GM12878 (cell line): ENCODE measurements around the gene OR13C2. TPM values are rescaled to one million over a fixed set of nuclear protein-coding genes. Genes with fewer than 3 reads are reported as not detected.
"Not testable (repeated sequence)": the region's sequence is repeated elsewhere in the genome, so short reads cannot be mapped to it uniquely, and the experiment has no call there.

Experiments
- ATAC-seq: fragments of 200-7000 bp; cut with Tn5 transposase; 3 replicates; pipeline ENCODE4 v1.9.1; 2020; ENCODE audit warnings: mild to moderate bottlenecking, moderate library complexity
- BruUV-seq: library from RNA; stranded (reverse); fragments of 400-500 nt; replicated peaks from 2 replicates; lab custom pipeline; 2021; lab: Mats Ljungman, UMichigan
- CTCF ChIA-PET: fragments of 300-600 bp; sonication (Branson Sonifier 250); formaldehyde crosslinking; extraction: SDS; loops from one replicate; lab custom pipeline; 2021; ENCODE audit warnings: inconsistent platforms; lab: Yijun Ruan, JAX
- POLR2A ChIA-PET: fragments of 350-600 bp; formaldehyde crosslinking; extraction: SDS; loops from one replicate; lab custom pipeline; 2021; ENCODE audit warnings: inconsistent platforms; lab: Charles Lee
- RAD21 ChIA-PET: fragments of 300-600 bp; sonication (Branson Sonifier 250); formaldehyde crosslinking; loops from one replicate; lab custom pipeline; 2023; ENCODE audit warnings: antibody characterized with exemption; ENCODE audit not compliant: unreplicated experiment; lab: Charles Lee
- SMC1A ChIA-PET: fragments of 300-600 bp; sonication (Branson Sonifier 250); formaldehyde crosslinking; loops from one replicate; lab custom pipeline; 2023; ENCODE audit not compliant: unreplicated experiment, uncharacterized antibody; lab: Charles Lee
- DNase-seq: peaks from one replicate; pipeline ENCODE4 v3.0.0-alpha.2; 2011; ENCODE audit warnings: low read depth, low spot score
- FAIRE-seq: peaks from 3 replicates; lab custom pipeline; 2011; peaks lifted over from hg19 to GRCh38; lab: Jason Lieb, UNC
- H2AFZ ChIP-seq: 2 replicates; pipeline ENCODE4 v1.6.0; 2011; ENCODE audit warnings: low read depth, low read length, control low read depth; ENCODE audit not compliant: control insufficient read depth
- H3K27ac ChIP-seq: 2 replicates; pipeline ENCODE4 v1.5.1; 2011; ENCODE audit warnings: control low read depth; ENCODE audit not compliant: control insufficient read depth, insufficient read depth
- H3K27me3 ChIP-seq, 2 experiments: replicated peaks in 1 of 2; 2 replicates each; pipeline versions ENCODE4 v1.6.0 to v1.6.1; 2011; ENCODE audit warnings: low read length in 1 of 2; ENCODE audit not compliant: control insufficient read depth in 2 of 2, insufficient read depth in 2 of 2
- H3K36me3 ChIP-seq, 2 experiments: 2 replicates each; pipeline ENCODE4 v1.5.1; 2011; ENCODE audit warnings: low read length in 1 of 2; ENCODE audit not compliant: control insufficient read depth in 2 of 2, insufficient read depth in 2 of 2
- H3K4me1 ChIP-seq: 2 replicates; pipeline ENCODE4 v1.6.1; 2011; ENCODE audit warnings: mild to moderate bottlenecking, low read length, moderate library complexity, mixed read lengths; ENCODE audit not compliant: control insufficient read depth, insufficient read depth
- H3K4me2 ChIP-seq: 2 replicates; pipeline ENCODE4 v1.6.0; 2011; ENCODE audit warnings: control low read depth; ENCODE audit not compliant: control insufficient read depth, insufficient read depth
- H3K4me3 ChIP-seq: fragments of 200-600 bp; sonication (generic); 2 replicates; pipeline ENCODE4 v1.5.1; 2016
- H3K79me2 ChIP-seq: 2 replicates; pipeline ENCODE4 v1.6.0; 2011; ENCODE audit warnings: low read length; ENCODE audit not compliant: control insufficient read depth, insufficient read depth
- H3K9ac ChIP-seq: 2 replicates; pipeline ENCODE4 v1.8.0; 2011; ENCODE audit warnings: low read length, control low read depth, mixed read lengths; ENCODE audit not compliant: control insufficient read depth, insufficient read depth
- H3K9me3 ChIP-seq: replicated peaks from 3 replicates; pipeline ENCODE4 v1.5.1; 2011; ENCODE audit warnings: mild to moderate bottlenecking, low read length; ENCODE audit not compliant: control insufficient read depth, insufficient read depth
- H4K20me1 ChIP-seq: 2 replicates; pipeline ENCODE4 v1.6.0; 2011; ENCODE audit not compliant: control insufficient read depth, insufficient read depth
- BCL11A ChIP-seq: IDR thresholded peaks from 2 replicates; pipeline ENCODE4 v1.6.1; 2011; ENCODE audit warnings: low read depth, low read length
- BMI1 ChIP-seq: fragments of 450-650 bp; IDR thresholded peaks from 2 replicates; pipeline ENCODE4 v1.6.1; 2016; ENCODE audit warnings: mild to moderate bottlenecking, moderate library complexity, borderline replicate concordance
- CBX5 ChIP-seq: sonication (generic); IDR thresholded peaks from 2 replicates; pipeline ENCODE4 v1.6.1; 2016; ENCODE audit warnings: low read depth, moderate library complexity, mild to moderate bottlenecking, inconsistent platforms
- CHD4 ChIP-seq: fragments of 200-600 bp; sonication (generic); IDR thresholded peaks from 2 replicates; pipeline ENCODE4 v1.6.1; 2016; ENCODE audit warnings: mild to moderate bottlenecking
- DPF2 ChIP-seq: fragments of 450-650 bp; IDR thresholded peaks from 2 replicates; pipeline ENCODE4 v1.6.1; 2017; ENCODE audit warnings: mild to moderate bottlenecking
- E2F4 ChIP-seq: IDR thresholded peaks from 2 replicates; pipeline ENCODE4 v1.6.1; 2012; ENCODE audit warnings: low read depth, low read length, improper control_type of control experiment
- E2F8 ChIP-seq: fragments of 450-650 bp; IDR thresholded peaks from 2 replicates; pipeline ENCODE4 v1.6.1; 2018; ENCODE audit warnings: mild to moderate bottlenecking, low read depth, moderate library complexity; ENCODE audit not compliant: partially characterized antibody
- IKZF1 ChIP-seq: fragments of 450-650 bp; conservative IDR thresholded peaks from 2 replicates; pipeline ENCODE4 v1.6.1; 2017; ENCODE audit warnings: antibody characterized with exemption, mild to moderate bottlenecking
- JUNB ChIP-seq: IDR thresholded peaks from 2 replicates; pipeline ENCODE4 v1.6.1; 2016; ENCODE audit warnings: antibody characterized with exemption, mild to moderate bottlenecking
- MAX ChIP-seq: IDR thresholded peaks from 2 replicates; pipeline ENCODE4 v1.6.1; 2012; ENCODE audit warnings: low read depth, low read length, improper control_type of control experiment
- NFYB ChIP-seq: IDR thresholded peaks from 2 replicates; pipeline ENCODE4 v1.6.1; 2011; ENCODE audit warnings: low read depth, mild to moderate bottlenecking, low read length, improper control_type of control experiment, moderate library complexity; ENCODE audit not compliant: insufficient read depth
- POLR2AphosphoS5 ChIP-seq: IDR thresholded peaks from 2 replicates; pipeline ENCODE4 v1.6.1; 2011; ENCODE audit warnings: mild to moderate bottlenecking, low read length, inconsistent platforms
- RAD21 ChIP-seq: IDR thresholded peaks from 2 replicates; pipeline ENCODE4 v1.6.1; 2011; ENCODE audit warnings: mild to moderate bottlenecking, low read depth, low read length, moderate library complexity; ENCODE audit not compliant: insufficient read depth
- RAD51 ChIP-seq: fragments of 450-650 bp; IDR thresholded peaks from 2 replicates; pipeline ENCODE4 v1.6.1; 2016; ENCODE audit warnings: moderate library complexity, mild to moderate bottlenecking, inconsistent platforms
- ZBED1 ChIP-seq: IDR thresholded peaks from 2 replicates; pipeline ENCODE4 v1.6.1; 2016; ENCODE audit warnings: borderline replicate concordance
- WGBS: methylation state at CpG from one replicate; pipeline ENCODE4 v1.1.6; 2016; ENCODE audit warnings: low lambda C conversion rate; ENCODE audit not compliant: insufficient replicate concordance, insufficient coverage; ENCODE audit errors: missing lambda C conversion rate; 5-methylcytosine and 5-hydroxymethylcytosine counted together
- in situ Hi-C: fragments of 300-500 bp; cut with MboI; formaldehyde crosslinking; loops from 9 replicates; pipeline ENCODE4 v1.14.3; 2018; ENCODE audit warnings: mixed read lengths
- intact Hi-C: fragments of 100-400 bp; cut with micrococcal nuclease; formaldehyde crosslinking; loops from one replicate; pipeline ENCODE4 v1.14.2; 2022; ENCODE audit not compliant: unreplicated experiment
- polyA plus RNA-seq, 11 experiments: library from polyadenylated mRNA; depleted of rRNA in 4 of 11; unstranded in 6 of 11; stranded (reverse) in 5 of 11; fragments of >200 nt; fragmentation: Nextera tagmentation in 4 of 11; fragmentation: Illumina TruSeq in 1 of 11; extraction: Ambion mirVana in 4 of 11; extraction: Trizol in 1 of 11; gene quantifications; 1 replicate in 1 of 11; 2 replicates in 10 of 11; pipeline versions ENCODE4 v1.2.1 to v1.2.3, GENCODE V29; 2011 to 2016; ENCODE audit warnings: inconsistent platforms in 2 of 11, missing spikeins in 2 of 11, low read depth in 1 of 11
- total RNA-seq, 4 experiments: library from RNA; depleted of rRNA in 3 of 4; stranded (reverse); fragments of >200 nt in 3 of 4; fragmentation: Illumina TruSeq in 1 of 4; extraction: Trizol in 1 of 4; gene quantifications; 2 replicates each; pipeline versions ENCODE4 v1.2.1 to v1.2.3, GENCODE V29; 2013 to 2021

The OR13C2 gene
- total and polyA plus RNA-seq, 10 of the 15 experiments (the other 5 are each of a cell fraction or from before 2014, with no cell fraction given) = 0.11 TPM; not detected in 9

GRCh38 chr9:104604801-104605200 is 626 bp downstream of the OR13C2 start (continued):
- TF ChIP-seq BCL11A (0 out of 2 replicates have a peak, but pooled peaks have one; percentile 39), NFYB (no peak), DPF2 (peak; percentile 88), RAD51 (no peak), POLR2AphosphoS5 (no peak), BMI1 (no peak), CHD4 (no peak), MAX (no peak), ZBED1 (no peak), E2F4 (no peak), E2F8 (no peak), JUNB (peak; percentile 68), IKZF1 (peak; percentile 39; the same call in 1 of the 2 replicates), RAD21 (no peak), CBX5 (no peak)

- H4K20me1 ChIP-seq, H2AFZ ChIP-seq, SMC1A ChIA-PET, H3K9ac ChIP-seq, intact Hi-C loops, FAIRE-seq, H3K4me2 ChIP-seq, H3K36me3 ChIP-seq, H3K4me1 ChIP-seq, in situ Hi-C loops, H3K4me3 ChIP-seq, BruUV-seq, H3K79me2 ChIP-seq, H3K27me3 ChIP-seq, POLR2A ChIA-PET, CTCF ChIA-PET, RAD21 ChIA-PET, H3K27ac ChIP-seq, H3K9me3 ChIP-seq, DNase-seq, ATAC-seq: not testable (repeated sequence)
These were observed 6.1 kb downstream of the OR13C2 start, which contains the start of gene OR13C5 for GRCh38 chr9:104599313-104599712. Gene OR13C5, minus strand, starts transcription at chr9:104599413. Its CDS starts 0 bp downstream, at chr9:104599413.

- BruUV-seq, POLR2A ChIA-PET: not testable (repeated sequence)
These were observed 6.7 kb downstream of the OR13C2 start for GRCh38 chr9:104598749-104599148.

More at GRCh38 chr9:104598749-104599148, 6.7 kb downstream of the OR13C2 start:
- in situ Hi-C loops, H3K9me3 ChIP-seq, H3K9ac ChIP-seq, H3K27ac ChIP-seq, H2AFZ ChIP-seq, intact Hi-C loops, H3K27me3 ChIP-seq, H3K79me2 ChIP-seq, H4K20me1 ChIP-seq, SMC1A ChIA-PET, H3K4me3 ChIP-seq, CTCF ChIA-PET, H3K36me3 ChIP-seq, DNase-seq, H3K4me2 ChIP-seq, H3K4me1 ChIP-seq: not testable (repeated sequence)
- FAIRE-seq (peak; percentile 76), ATAC-seq (peak; percentile 73)
- RAD21 ChIA-PET = interaction anchor here (1.2 kb wide), 1 partner anchor 54 kb away, joined by 3 read pairs; no protein-coding TSS in a partner anchor
- 20% methylated on average over 3 of the region's 3 CpGs for WGBS
